Neural cell (in vitro differentiated cells): ENCODE results near the gene UBN1. TPM values are rescaled to one million over a fixed set of nuclear protein-coding genes. Genes with fewer than 3 reads are reported as not detected.

Experiments
- H2AFZ ChIP-seq: fragments of 200-600, 300-800 bp; sonication (generic), shearing (Covaris generic); 2 replicates; pipeline ENCODE4 v1.6.0; 2014; ENCODE audit warnings: low read depth, mild to moderate bottlenecking, antibody characterized with exemption, low read length, moderate library complexity
- H3F3A ChIP-seq: fragments of 200-600 bp; shearing (Covaris generic); 2 replicates; pipeline ENCODE4 v1.6.1; 2016; ENCODE audit warnings: mild to moderate bottlenecking, moderate library complexity, mixed read lengths, antibody characterized with exemption, low read length; ENCODE audit not compliant: insufficient read depth, poor library complexity, severe bottlenecking
- H3K27ac ChIP-seq: fragments of 200-600, 300-800 bp; sonication (generic), shearing (Covaris generic); 2 replicates; pipeline ENCODE4 v1.5.1; 2014; ENCODE audit warnings: mild to moderate bottlenecking, low read length, moderate library complexity
- H3K27me3 ChIP-seq: fragments of 300-800, 200-600 bp; sonication (generic), shearing (Covaris generic); 2 replicates; pipeline ENCODE4 v1.6.0; 2014; ENCODE audit warnings: mild to moderate bottlenecking, low read depth, low read length, moderate library complexity; ENCODE audit not compliant: insufficient read depth
- H3K36me3 ChIP-seq: fragments of 300-800, 200-600 bp; sonication (generic), shearing (Covaris generic); 2 replicates; pipeline ENCODE4 v1.5.1; 2014; ENCODE audit warnings: mild to moderate bottlenecking, antibody characterized with exemption, low read length, moderate library complexity; ENCODE audit not compliant: insufficient read depth
- H3K4me2 ChIP-seq: fragments of 300-800, 200-600 bp; sonication (generic), shearing (Covaris generic); 2 replicates; pipeline ENCODE4 v1.6.0; 2014; ENCODE audit warnings: mild to moderate bottlenecking, low read length
- H3K4me3 ChIP-seq: fragments of 300-800, 200-600 bp; sonication (generic), shearing (Covaris generic); 2 replicates; pipeline ENCODE4 v1.5.1; 2014; ENCODE audit warnings: mild to moderate bottlenecking, low read length, moderate library complexity
- H3K79me2 ChIP-seq: fragments of 200-600 bp; shearing (Covaris generic); replicated peaks from 2 replicates; pipeline ENCODE4 v1.6.0; 2014; ENCODE audit warnings: mild to moderate bottlenecking, low read length, moderate library complexity; ENCODE audit not compliant: insufficient read depth
- H3K9ac ChIP-seq: fragments of 300-800, 200-600 bp; sonication (generic), shearing (Covaris generic); 2 replicates; pipeline ENCODE4 v1.6.1; 2016; ENCODE audit warnings: mild to moderate bottlenecking, low read length, mixed read lengths
- H3K9me2 ChIP-seq: fragments of 200-600 bp; shearing (Covaris generic); 2 replicates; pipeline ENCODE4 v1.6.1; 2016; ENCODE audit warnings: mild to moderate bottlenecking, low read length, mixed read lengths; ENCODE audit not compliant: insufficient read depth
- H3K9me3 ChIP-seq: fragments of 200-600, 300-800 bp; sonication (generic), shearing (Covaris generic); 2 replicates; pipeline ENCODE4 v1.6.1; 2016; ENCODE audit warnings: mild to moderate bottlenecking, mixed run types, low read length, moderate library complexity, mixed read lengths
- H4K20me1 ChIP-seq: fragments of 200-600 bp; shearing (Covaris generic); 2 replicates; pipeline ENCODE4 v1.6.1; 2016; ENCODE audit warnings: mild to moderate bottlenecking, mixed run types; ENCODE audit not compliant: insufficient read depth
- CTCF ChIP-seq: fragments of 450-650 bp; IDR thresholded peaks from 2 replicates; pipeline ENCODE4 v1.5.1; 2014; ENCODE audit warnings: antibody characterized with exemption, mild to moderate bottlenecking, moderate library complexity; ENCODE audit not compliant: poor library complexity, severe bottlenecking
- EP300 ChIP-seq: fragments of 450-650 bp; conservative IDR thresholded peaks from 2 replicates; pipeline ENCODE4 v1.6.1; 2014; ENCODE audit warnings: antibody characterized with exemption, mild to moderate bottlenecking, moderate library complexity; ENCODE audit not compliant: poor library complexity, severe bottlenecking
- EZH2 ChIP-seq: fragments of 200-600, 300-800 bp; shearing (Covaris generic), sonication (generic); IDR thresholded peaks from 2 replicates; pipeline ENCODE4 v1.6.1; 2014; ENCODE audit warnings: antibody characterized with exemption, low read length, borderline replicate concordance, mild to moderate bottlenecking; ENCODE audit not compliant: insufficient read depth, poor library complexity, severe bottlenecking
- MXI1 ChIP-seq: fragments of 450-650 bp; conservative IDR thresholded peaks from 2 replicates; pipeline ENCODE4 v1.6.1; 2014; ENCODE audit warnings: antibody characterized with exemption, mild to moderate bottlenecking; ENCODE audit not compliant: poor library complexity, severe bottlenecking
- POLR2AphosphoS5 ChIP-seq: IDR thresholded peaks from 2 replicates; pipeline ENCODE4 v1.6.1; 2012
- RAD21 ChIP-seq: fragments of 450-650 bp; conservative IDR thresholded peaks from 2 replicates; pipeline ENCODE4 v1.6.1; 2014; ENCODE audit warnings: antibody characterized with exemption, mild to moderate bottlenecking, moderate library complexity
- REST ChIP-seq: IDR thresholded peaks from 2 replicates; pipeline ENCODE4 v1.6.1; 2012; ENCODE audit warnings: borderline replicate concordance
- SMC3 ChIP-seq: fragments of 450-650 bp; conservative IDR thresholded peaks from 2 replicates; pipeline ENCODE4 v1.6.1; 2014; ENCODE audit warnings: antibody characterized with exemption, mild to moderate bottlenecking, moderate library complexity; ENCODE audit not compliant: poor library complexity
- TAF1 ChIP-seq: IDR thresholded peaks from 2 replicates; pipeline ENCODE4 v1.6.1; 2012; ENCODE audit warnings: low read depth
- polyA plus RNA-seq: library from polyadenylated mRNA; depleted of rRNA; stranded (reverse); fragments of >200 nt; gene quantifications from 2 replicates; pipeline ENCODE4 v1.2.3, GENCODE V29; 2014

Gene UBN1
- polyA plus RNA-seq, 1 donor from 2014 or later, result 17.1 TPM

GRCh38 chr16:4882000-4882632, 34.8 kb downstream of the UBN1 start:
- Histone ChIP-seq H3K79me2 (no peaks in the 10 kb centered on the region), H3K36me3 (peaks cover 3% of the 10 kb centered on the region), H3K9ac (no peak overlapping the region), H3F3A (no peaks in the 10 kb centered on the region), H2AFZ (no peak overlapping the region), H3K9me2 (no peaks in the 10 kb centered on the region), H4K20me1 (no peaks in the 10 kb centered on the region), H3K27ac (no peak overlapping the region), H3K4me2 (no peak overlapping the region), H3K27me3 (no peaks in the 10 kb centered on the region), H3K4me3 (no peak overlapping the region), H3K9me3 (no peaks in the 10 kb centered on the region)
- TF ChIP-seq RAD21 (no peak), MXI1 (no peak), POLR2AphosphoS5 (no peak), EZH2 (no peak), SMC3 (no peak), REST (no peak), TAF1 (no peak), CTCF (no peak), EP300 (no peak)

GRCh38 chr16:4882633-4883285, 35.5 kb downstream of the UBN1 start:
- Histone ChIP-seq H2AFZ (no peak overlapping the region), H3K9me3 (no peaks in the 10 kb centered on the region), H3K27me3 (no peaks in the 10 kb centered on the region), H4K20me1 (no peaks in the 10 kb centered on the region), H3F3A (no peaks in the 10 kb centered on the region), H3K9me2 (no peaks in the 10 kb centered on the region), H3K36me3 (peaks cover 3% of the 10 kb centered on the region), H3K4me3 (no peak overlapping the region), H3K4me2 (no peak overlapping the region), H3K9ac (no peak overlapping the region), H3K79me2 (no peaks in the 10 kb centered on the region), H3K27ac (no peak overlapping the region)
- no peak for TF ChIP-seq POLR2AphosphoS5
- TF ChIP-seq CTCF, result no peak
- TF ChIP-seq TAF1, result no peak
- no peak for TF ChIP-seq EP300
- no peak for TF ChIP-seq RAD21
- no peak for TF ChIP-seq MXI1
- TF ChIP-seq REST, result no peak
- no peak for TF ChIP-seq SMC3
